HTERT RPE-1 (cell line): ENCODE measurements around the gene CCDC136.

Source experiments
- in situ Hi-C: fragments of 300-500 bp; cut with MboI; formaldehyde crosslinking; loops from 4 replicates; pipeline ENCODE4 v1.14.3; 2020; ENCODE audit warnings: low sequenced_read_pairs

CCDC136 gene

DNA sequence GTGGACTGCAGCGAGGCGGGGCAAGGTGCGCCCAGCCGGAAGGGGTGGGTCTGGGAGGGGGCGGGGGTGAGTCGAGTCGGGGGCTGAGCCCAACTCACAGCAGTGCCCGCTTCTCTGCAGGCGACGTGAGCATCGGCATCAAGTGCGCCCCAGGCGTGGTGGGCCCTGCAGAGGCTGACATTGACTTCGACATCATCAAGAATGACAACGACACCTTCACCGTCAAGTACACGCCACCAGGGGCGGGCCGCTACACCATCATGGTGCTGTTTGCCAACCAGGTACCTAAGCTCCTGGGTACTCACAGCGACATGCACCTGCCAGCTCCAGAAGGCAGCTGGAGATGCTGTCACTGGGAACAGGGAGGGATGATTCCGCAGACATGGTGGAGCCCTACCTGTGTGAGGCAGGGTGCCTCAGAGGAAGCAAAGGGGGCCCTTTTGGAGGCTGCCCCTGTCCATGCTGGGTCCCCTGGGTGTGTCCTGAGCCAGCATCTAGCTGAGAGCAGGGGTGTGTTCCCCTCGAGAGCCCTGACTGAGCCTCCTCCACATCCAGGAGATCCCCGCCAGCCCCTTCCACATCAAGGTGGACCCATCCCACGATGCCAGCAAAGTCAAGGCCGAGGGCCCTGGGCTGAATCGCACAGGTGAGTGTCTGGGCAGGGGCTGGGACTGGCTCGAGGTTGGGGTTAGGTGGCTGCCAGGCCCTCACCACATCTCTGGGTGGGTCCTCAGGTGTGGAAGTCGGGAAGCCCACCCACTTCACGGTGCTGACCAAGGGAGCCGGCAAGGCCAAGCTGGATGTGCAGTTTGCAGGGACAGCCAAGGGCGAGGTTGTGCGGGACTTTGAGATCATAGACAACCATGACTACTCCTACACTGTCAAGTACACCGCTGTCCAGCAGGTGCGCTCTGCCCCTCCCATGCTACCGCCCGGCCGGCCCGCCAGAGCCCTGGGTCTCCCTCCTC lies 51.2 kb downstream of the CCDC136 start:
- in situ Hi-C loops = no loop called here

DNA sequence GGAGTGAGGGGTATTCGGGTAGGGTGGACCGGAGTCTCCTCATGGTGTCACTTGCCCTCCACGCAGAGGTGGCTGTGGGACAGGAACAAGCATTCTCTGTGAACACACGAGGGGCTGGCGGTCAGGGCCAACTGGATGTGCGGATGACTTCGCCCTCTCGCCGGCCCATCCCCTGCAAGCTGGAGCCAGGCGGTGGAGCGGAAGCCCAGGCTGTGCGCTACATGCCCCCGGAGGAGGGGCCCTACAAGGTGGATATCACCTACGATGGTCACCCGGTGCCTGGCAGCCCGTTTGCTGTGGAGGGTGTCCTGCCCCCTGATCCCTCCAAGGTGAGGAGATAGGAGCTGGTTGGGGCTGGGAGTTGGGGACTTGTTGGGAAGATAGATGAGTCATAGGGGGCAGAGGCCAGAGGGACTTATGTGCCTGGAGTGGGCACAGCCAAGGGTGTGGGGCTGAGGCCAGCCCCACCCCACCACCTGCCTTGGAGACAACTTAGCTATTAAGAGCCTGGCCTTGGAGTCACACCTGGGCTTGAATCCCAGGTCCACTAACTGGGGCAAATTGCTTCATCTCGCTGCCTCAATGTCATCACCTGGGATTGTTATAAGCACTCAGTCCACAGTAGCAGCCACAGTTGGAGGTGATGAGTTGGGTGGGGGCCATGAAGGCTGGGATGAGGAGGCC lies 52.3 kb downstream of the CCDC136 start:
- in situ Hi-C loops = no loop called here

DNA sequence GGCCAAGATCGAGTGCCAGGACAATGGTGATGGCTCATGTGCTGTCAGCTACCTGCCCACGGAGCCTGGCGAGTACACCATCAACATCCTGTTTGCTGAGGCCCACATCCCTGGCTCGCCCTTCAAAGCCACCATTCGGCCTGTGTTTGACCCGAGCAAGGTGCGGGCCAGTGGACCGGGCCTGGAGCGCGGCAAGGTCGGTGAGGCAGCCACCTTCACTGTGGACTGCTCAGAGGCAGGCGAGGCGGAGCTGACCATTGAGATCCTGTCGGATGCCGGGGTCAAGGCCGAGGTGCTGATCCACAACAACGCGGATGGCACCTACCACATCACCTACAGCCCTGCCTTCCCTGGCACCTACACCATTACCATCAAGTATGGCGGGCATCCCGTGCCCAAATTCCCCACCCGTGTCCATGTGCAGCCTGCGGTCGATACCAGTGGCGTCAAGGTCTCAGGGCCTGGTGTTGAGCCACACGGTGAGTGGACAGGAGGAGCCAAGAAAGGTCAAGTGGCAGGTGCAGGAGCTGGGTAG lies 53.1 kb downstream of the CCDC136 start:
- in situ Hi-C loops = no loop called here

DNA sequence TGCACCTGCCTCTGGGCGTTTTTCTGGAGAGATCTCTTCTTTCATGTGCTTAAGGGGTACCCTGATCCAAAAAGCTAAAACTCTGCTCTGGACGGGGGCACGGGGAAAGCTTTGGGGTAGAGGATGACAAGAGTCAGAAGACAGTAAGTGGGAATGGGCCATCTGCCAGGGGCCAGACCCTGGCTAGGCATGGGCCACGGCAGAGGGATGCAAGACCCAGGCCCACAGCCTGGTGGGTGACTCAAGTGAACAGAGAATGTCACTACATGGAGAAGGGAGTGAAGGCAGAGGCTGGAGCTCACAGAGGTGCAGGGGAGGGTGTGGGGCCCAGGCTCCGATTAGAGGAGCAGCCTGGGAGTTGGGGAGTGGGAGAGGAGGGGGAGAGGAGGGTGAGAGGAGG lies 53.7 kb downstream of the CCDC136 start:
- in situ Hi-C loops = no loop called here

DNA sequence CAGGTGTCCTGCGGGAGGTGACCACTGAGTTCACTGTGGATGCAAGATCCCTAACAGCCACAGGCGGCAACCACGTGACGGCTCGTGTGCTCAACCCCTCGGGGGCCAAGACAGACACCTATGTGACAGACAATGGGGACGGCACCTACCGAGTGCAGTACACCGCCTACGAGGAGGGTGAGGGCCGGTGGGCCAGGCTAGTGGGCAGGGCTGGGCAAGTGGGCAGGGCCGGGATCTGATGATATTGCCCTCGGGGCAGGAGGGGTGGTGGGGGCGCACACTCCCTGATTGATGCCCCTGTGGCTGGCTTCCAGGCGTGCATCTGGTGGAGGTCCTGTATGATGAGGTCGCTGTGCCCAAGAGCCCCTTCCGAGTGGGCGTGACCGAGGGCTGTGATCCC lies 54.2 kb downstream of the CCDC136 start:
- in situ Hi-C loops = no loop called here

DNA sequence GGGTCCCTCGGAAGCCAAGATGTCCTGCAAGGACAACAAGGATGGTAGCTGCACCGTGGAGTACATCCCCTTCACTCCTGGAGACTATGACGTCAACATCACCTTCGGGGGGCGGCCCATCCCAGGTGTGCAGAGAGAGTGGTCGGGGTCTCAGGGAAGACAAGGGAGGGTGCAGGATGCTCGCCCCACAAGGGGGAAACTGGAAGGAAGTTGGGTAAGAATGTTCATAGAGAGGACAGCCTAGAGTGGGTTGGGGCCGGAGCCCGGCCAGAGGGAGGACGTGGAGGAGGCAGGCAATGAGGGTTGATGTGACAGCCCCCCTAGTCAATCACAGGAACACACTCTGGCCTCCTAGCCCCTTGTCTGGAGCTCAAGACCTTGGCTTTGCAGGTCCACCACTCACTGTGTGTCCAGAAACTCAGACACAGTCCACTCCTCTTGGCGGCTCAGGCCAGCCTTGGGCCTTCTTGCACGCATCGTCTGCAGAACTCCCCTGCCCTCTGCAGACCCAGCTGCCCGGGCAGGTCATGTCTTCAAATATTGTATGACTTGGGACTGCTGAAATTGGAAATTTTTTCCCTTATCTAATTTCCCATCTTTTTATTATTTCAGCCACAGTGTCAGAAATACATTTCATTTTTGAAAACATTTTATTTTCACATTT lies 55.1 kb downstream of the CCDC136 start:
- in situ Hi-C loops = no loop called here

DNA sequence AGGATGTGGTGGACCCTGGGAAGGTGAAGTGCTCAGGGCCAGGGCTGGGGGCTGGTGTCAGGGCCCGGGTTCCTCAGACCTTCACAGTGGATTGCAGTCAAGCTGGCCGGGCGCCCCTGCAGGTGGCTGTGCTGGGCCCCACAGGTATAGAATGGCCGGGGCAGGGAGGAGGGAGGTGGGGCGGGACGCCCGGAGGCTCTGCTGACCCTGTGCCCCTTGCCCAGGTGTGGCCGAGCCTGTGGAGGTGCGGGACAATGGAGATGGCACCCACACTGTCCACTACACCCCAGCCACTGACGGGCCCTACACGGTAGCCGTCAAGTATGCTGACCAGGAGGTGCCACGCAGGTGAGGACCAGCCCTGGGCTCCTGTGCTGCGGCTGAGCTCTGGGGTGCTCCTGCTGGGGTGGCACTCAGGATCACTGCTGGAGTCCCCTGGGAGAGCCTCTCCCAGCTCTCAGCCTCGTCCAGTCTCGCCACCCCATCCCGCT lies 56.0 kb downstream of the CCDC136 start:
- in situ Hi-C loops = no loop called here

DNA sequence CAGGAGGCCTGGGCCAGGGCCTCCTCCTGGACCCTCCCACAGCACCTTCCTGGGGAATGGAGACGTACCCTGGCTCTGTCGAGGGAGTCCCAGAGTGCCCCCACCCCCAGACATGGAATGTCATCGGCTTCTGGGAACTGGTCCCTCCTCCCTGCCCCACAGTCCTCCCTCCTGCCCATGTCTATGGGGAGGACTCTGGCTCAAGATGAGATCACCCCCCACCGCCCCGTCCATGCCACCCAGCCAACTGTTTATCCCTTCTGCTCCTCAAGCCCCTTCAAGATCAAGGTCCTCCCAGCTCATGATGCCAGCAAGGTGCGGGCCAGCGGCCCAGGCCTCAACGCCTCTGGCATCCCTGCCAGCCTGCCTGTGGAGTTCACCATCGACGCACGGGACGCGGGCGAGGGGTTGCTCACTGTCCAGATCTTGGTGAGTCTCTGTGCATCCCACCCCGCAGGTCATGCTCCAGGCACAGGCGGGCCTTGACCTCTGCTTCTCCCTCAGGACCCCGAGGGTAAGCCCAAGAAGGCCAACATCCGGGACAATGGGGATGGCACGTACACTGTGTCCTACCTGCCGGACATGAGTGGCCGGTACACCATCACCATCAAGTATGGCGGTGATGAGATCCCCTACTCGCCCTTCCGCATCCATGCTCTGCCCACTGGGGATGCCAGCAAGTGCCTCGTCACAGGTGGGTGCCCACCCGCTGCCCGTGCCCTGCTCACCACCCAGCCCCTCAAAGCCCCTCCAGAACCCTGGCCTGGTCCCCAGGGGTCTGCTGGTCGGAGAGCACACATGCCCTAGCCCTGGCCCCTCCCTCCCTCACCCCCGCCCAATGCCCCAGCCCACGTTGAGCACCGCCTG lies 56.8 kb downstream of the CCDC136 start:
- in situ Hi-C loops = no loop called here

DNA sequence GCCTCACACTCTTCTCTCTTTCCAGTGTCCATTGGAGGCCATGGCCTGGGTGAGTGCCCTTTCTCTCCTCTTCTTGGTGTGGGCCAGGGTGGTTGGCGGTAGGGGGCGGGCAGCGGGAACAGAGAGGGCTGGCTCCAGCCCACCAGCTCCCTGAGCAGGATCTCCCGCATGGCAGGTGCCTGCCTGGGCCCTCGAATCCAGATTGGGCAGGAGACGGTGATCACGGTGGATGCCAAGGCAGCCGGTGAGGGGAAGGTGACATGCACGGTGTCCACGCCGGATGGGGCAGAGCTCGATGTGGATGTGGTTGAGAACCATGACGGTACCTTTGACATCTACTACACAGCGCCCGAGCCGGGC lies 57.4 kb downstream of the CCDC136 start:
- in situ Hi-C loops = no loop called here

DNA sequence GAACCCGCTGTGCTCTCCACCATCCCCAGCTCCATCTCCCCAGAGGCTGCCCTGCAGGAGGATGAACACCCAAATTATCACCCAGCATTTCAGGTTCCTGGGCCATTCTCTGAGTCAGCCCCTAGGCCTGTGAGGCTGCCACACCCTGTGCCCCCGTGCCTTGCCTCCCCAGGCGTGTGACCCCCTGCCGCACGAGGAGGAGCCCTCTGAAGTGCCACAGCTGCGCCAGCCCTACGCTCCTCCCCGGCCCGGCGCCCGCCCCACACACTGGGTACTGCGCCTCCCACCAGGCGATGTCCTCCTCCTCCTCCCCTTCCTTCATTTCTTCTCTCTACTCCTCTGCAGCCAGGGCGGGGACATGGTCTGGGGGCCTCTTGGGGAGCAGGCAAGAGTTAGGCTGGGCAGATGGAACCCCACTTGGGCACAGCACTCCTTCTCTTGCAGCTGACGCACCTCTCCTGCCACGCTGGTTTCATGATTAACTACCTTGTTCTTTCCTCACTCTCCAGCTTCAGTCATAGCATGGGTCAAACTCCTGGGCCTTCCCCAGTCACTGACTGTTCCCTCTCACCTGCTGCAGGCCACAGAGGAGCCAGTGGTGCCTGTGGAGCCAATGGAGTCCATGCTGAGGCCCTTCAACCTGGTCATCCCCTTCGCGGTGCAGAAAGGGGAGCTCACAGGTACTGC lies 58.2 kb downstream of the CCDC136 start:
- in situ Hi-C loops = no loop called here

DNA sequence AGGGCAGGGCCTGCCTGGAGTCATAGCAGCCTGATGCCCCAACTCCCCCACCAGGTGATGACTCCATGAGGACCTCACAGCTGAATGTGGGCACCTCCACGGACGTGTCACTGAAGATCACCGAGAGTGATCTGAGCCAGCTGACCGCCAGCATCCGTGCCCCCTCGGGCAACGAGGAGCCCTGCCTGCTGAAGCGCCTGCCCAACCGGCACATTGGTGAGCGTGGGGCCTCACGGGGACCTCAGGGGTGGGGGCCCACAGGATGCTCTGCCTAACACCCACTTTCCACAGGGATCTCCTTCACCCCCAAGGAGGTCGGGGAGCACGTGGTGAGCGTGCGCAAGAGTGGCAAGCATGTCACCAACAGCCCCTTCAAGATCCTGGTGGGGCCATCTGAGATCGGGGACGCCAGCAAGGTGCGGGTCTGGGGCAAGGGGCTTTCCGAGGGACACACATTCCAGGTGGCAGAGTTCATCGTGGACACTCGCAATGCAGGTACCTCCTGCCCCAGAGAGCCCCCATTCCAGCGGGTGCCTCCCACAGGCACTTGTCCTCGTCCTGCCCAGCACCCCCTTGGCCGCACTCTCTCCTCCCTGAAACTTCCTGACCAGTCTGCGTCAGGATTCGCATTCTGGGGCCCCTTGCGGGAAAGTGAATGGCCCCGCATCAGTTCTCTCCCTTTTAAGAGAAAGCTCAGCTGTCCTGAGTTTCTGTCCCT lies 60.9 kb downstream of the CCDC136 start:
- in situ Hi-C loops = no loop called here

DNA sequence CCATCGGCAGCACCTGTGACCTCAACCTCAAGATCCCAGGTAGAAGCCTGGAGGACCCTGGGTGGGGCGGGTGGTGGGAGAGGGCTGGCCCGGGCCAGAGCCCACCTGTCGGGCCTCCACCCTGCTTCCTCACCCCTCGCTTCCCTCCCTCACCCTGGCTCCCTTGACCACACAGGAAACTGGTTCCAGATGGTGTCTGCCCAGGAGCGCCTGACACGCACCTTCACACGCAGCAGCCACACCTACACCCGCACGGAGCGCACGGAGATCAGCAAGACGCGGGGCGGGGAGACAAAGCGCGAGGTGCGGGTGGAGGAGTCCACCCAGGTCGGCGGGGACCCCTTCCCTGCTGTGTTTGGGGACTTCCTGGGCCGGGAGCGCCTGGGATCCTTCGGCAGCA lies 62.0 kb downstream of the CCDC136 start:
- in situ Hi-C loops = no loop called here

DNA sequence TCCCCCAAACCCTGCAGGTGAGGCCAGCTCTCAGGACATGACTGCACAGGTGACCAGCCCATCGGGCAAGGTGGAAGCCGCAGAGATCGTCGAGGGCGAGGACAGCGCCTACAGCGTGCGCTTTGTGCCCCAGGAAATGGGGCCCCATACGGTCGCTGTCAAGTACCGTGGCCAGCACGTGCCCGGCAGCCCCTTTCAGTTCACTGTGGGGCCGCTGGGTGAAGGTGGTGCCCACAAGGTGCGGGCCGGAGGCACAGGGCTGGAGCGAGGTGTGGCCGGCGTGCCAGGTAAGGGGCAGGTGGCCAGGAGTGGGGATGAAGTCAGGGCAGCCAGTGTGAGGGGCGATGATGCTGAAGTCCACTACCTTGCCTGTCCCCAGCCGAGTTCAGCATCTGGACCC lies 62.6 kb downstream of the CCDC136 start:
- in situ Hi-C loops = no loop called here

DNA sequence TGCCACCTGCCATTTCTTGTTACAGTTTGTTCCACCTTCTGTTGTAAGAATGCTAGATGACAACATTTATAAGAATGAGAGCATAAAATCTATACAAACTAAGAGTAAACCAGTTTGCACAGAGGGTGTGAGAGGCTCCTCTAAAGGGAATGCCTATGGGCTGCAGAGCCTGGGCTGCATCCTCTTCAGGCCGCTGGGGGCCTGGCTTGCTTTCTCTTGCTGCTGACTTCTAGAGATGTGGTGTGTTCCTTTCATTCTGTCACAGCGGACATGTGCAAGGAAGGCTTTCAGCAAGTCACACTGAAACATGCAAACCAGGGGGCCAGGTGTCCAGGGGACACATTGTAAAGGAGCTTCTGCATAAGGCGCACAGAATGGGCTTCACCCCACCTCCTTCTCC lies 63.8 kb downstream of the CCDC136 start:
- in situ Hi-C loops = no loop called here

DNA sequence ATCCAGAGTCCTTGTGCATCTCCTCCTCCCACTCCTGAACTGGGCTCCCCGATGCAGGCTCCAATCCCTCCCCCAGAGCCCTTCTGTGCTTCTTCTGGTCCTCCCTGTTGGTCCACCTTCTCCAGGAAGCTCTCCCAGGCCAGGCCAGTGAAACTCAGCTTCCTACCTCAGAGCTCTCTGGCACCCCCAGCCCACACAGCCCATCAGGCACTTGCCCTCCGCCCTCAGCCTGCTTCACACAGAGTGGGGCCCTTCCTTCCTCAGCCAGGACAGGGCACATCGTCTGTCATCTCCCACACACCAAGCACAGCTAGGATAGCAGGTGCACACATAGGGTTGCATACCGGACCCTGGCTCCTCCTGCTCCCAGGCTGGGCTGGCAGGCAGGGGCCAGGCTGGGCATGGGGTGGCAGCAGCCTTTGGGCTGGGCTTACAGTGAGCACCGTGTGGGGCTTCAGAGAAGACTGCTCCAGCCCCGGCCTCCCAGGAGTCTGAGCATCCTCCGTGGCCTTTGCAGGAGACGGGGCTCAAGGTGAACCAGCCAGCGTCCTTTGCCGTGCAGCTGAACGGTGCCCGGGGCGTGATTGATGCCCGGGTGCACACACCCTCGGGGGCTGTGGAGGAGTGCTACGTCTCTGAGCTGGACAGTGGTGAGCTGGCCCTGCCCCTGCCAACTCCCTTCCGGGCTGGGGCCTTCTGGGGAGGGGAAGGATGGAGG lies 64.4 kb downstream of the CCDC136 start:
- in situ Hi-C loops = no loop called here

DNA sequence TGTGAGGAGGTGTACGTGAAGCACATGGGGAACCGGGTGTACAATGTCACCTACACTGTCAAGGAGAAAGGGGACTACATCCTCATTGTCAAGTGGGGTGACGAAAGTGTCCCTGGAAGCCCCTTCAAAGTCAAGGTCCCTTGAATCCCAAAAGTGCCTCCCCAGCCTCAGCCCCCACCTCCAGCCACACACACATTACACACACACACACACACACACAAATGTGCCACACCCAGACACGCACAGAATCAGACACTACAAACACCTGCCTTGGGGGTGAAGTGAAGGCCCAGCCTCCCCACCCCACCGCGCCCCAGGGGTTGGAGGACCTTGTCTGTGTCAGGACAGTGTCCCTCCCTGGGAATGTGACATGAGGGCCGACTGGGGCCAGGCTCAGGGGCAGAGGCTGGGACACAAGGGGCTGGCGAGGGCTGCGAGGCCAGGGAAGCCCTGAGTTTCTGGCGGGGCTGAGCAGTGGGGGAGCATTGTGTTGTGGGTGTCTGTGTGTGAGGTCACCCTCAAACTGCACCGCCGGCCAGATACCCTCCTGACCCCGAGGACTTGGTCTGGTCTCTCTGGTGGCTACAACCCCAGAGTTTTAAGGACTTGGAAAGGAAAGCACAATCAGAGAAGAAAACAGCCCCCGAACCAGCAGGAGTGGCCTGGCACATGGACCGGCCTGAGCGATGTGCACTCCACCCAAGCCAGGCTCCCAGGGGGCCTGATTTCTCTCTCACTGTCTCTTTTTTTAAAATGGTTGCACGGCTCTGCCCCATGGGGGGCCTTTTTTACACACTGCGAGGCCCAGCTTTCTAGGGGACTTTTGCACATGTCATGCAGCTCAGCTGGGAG lies 66.8 kb downstream of the CCDC136 start:
- in situ Hi-C loops = no loop called here
